Vagina (tissue), 2 donors: ENCODE measurements around the gene SH2D3A.

ENCODE experiments used
- POLR2A ChIP-seq, 2 donors: fragments of 450-650 bp; IDR thresholded peaks; one replicate each; pipeline ENCODE4 v1.6.1; 2017; ENCODE audit warnings: antibody characterized with exemption in 2 of 2, mild to moderate bottlenecking in 2 of 2, moderate library complexity in 2 of 2
- TF ChIP-seq, protein P1 (sequence below), 3 experiments: fragments of 450-650 bp in 2 of 3; fragments of 200-600 bp in 1 of 3; sonication (generic) in 1 of 3; IDR thresholded peaks; one replicate each; pipeline ENCODE4 v1.5.1; 2017 to 2019; ENCODE audit warnings: antibody characterized with exemption in 3 of 3, mild to moderate bottlenecking in 2 of 3, moderate library complexity in 2 of 3

DNA sequence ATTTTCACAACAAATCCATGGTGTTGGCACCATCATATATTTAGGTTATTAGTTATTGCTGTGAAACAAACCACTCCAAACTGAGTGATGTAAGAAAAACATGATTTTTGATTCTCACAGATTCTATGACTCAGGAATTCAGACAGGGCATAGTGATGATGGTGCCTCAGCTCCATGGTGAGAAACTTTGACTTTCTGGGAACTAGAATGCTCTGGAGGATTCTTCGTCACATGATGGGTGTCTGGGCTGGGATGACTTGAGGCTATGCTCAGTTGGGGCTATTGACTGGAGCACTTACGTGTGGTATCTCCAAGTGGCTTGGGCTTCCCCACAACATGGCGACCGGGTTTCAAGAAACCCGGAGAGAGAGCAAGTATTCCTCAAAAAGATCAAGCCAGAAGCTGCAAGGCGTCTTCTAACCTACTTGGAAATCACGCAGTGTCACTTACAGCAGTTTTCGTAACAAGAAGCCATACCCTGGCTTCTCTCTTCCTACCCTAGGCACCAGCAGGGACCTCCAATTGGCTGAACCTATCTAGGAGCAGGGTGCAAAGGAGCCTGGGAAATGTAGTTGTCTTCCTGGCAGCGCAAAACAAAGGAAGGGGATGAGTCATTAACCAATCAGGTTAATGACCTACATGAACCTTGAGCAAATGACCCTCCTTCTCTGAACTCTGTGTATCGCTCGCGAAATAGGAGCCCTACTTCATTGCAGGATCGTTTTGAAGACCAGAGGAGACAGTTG, 27.6 kb upstream of the SH2D3A start:
- no peak for TF ChIP-seq POLR2A (IDR thresholded peaks at IDR 0.05)
- TF ChIP-seq, protein P1, sequence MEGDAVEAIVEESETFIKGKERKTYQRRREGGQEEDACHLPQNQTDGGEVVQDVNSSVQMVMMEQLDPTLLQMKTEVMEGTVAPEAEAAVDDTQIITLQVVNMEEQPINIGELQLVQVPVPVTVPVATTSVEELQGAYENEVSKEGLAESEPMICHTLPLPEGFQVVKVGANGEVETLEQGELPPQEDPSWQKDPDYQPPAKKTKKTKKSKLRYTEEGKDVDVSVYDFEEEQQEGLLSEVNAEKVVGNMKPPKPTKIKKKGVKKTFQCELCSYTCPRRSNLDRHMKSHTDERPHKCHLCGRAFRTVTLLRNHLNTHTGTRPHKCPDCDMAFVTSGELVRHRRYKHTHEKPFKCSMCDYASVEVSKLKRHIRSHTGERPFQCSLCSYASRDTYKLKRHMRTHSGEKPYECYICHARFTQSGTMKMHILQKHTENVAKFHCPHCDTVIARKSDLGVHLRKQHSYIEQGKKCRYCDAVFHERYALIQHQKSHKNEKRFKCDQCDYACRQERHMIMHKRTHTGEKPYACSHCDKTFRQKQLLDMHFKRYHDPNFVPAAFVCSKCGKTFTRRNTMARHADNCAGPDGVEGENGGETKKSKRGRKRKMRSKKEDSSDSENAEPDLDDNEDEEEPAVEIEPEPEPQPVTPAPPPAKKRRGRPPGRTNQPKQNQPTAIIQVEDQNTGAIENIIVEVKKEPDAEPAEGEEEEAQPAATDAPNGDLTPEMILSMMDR (IDR thresholded peaks at IDR 0.05) = no peak
